Measurements from ENCODE around the gene ENSA.
"Not testable (repeated sequence)": the region's sequence is repeated elsewhere in the genome, so short reads cannot be mapped to it uniquely, and the experiment has no call there.

ENSA gene

GRCh38 chr1:150609732-150610131 is 19.7 kb downstream of the ENSA start:
- DNase-seq (ENCODE audit: low read depth), result no peak
- TF ChIP-seq, protein P1, sequence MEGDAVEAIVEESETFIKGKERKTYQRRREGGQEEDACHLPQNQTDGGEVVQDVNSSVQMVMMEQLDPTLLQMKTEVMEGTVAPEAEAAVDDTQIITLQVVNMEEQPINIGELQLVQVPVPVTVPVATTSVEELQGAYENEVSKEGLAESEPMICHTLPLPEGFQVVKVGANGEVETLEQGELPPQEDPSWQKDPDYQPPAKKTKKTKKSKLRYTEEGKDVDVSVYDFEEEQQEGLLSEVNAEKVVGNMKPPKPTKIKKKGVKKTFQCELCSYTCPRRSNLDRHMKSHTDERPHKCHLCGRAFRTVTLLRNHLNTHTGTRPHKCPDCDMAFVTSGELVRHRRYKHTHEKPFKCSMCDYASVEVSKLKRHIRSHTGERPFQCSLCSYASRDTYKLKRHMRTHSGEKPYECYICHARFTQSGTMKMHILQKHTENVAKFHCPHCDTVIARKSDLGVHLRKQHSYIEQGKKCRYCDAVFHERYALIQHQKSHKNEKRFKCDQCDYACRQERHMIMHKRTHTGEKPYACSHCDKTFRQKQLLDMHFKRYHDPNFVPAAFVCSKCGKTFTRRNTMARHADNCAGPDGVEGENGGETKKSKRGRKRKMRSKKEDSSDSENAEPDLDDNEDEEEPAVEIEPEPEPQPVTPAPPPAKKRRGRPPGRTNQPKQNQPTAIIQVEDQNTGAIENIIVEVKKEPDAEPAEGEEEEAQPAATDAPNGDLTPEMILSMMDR (IDR thresholded peaks at IDR 0.05; ENCODE audit: control insufficient read depth, extremely low read depth, insufficient read depth), result no peak

DNA sequence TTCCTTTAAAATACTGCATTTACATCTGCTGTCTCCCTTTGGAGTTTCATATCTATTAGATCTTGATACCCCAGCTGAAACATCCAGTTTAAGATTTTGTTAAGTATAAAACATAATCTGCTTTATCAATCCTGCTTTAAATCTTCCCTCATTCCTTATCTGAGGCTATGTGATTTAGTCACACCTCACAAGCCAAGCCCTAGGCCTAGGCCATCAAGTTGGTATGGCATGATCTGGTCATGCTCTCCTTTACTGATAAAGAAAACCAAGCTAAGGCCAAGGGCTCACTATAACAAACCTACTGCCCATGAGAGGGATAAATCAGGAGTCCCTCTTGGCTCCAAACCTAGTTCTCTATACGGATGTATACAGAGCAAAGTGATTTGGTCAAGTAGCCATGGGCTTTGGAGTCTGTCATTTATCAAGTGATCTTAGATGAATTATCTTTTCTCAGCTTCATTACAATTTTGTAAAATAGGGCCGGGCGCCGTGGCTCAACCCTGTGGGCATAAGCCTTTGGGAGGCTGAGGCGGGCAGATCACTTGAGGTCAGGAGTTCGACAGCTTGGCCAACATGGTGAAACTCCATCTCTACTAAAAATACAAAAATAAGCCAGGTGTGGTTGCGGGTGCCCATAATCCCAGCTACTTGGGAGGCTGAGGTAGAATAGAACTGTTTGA is 22.8 kb downstream of the ENSA start:
- H3K4me3 ChIP-seq (ENCODE audit: low read depth, low read length), result no peak overlapping the region
- DNase-seq (ENCODE audit: low read depth), result no peak
- TF ChIP-seq, protein P1 (IDR thresholded peaks at IDR 0.05; ENCODE audit: control insufficient read depth, extremely low read depth, insufficient read depth), result no peak

More at GRCh38 chr1:150609732-150610131, 19.7 kb downstream of the ENSA start:
- no peak overlapping the region for H3K4me3 ChIP-seq (ENCODE audit: low read depth, low read length)

- H3K4me3 ChIP-seq (ENCODE audit: low read depth, low read length), result not testable (repeated sequence)
Observed at GRCh38 chr1:150605451-150605731, 24.0 kb downstream of the ENSA start.

GRCh38 chr1:150604226-150604588 is 25.2 kb downstream of the ENSA start:
- TF ChIP-seq, protein P1 (IDR thresholded peaks at IDR 0.05; ENCODE audit: control insufficient read depth, extremely low read depth, insufficient read depth), result no peak
- no peak overlapping the region for H3K4me3 ChIP-seq (ENCODE audit: low read depth, low read length)
- no peak for DNase-seq (ENCODE audit: low read depth)

More at GRCh38 chr1:150605451-150605731, 24.0 kb downstream of the ENSA start:
- not testable (repeated sequence) for DNase-seq (ENCODE audit: low read depth)

DNA sequence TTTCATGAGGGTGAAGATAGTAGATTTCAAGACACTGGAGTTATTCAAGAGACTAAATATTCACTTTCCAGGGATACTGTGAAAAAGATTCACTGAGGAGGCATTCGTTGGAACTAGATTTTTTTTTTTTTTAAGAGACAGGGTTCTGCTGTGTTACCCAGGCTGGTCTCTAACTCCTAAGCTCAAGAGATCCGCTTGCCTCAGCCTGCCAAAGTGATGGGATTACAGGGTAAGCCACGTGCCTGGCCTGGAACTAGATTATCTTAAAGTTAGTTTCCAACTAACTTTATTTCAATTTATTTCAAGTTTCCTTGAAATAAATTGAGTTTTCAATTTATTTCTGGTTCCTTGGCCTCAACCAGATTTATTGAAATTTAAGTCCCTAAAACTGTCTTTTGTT is 25.7 kb downstream of the ENSA start:
- no peak overlapping the region for H3K4me3 ChIP-seq (ENCODE audit: low read depth, low read length)
- no peak for DNase-seq (ENCODE audit: low read depth)
- TF ChIP-seq, protein P1 (IDR thresholded peaks at IDR 0.05; ENCODE audit: control insufficient read depth, extremely low read depth, insufficient read depth), result no peak

- H3K4me3 ChIP-seq (ENCODE audit: low read depth, low read length), result not testable (repeated sequence)
Observed at GRCh38 chr1:150602372-150602771, 27.0 kb downstream of the ENSA start.

GRCh38 chr1:150601540-150601939 is 27.9 kb downstream of the ENSA start:
- no peak for DNase-seq (ENCODE audit: low read depth)
- TF ChIP-seq, protein P1 (IDR thresholded peaks at IDR 0.05; ENCODE audit: control insufficient read depth, extremely low read depth, insufficient read depth), result no peak
- no peak overlapping the region for H3K4me3 ChIP-seq (ENCODE audit: low read depth, low read length)

More at GRCh38 chr1:150602372-150602771, 27.0 kb downstream of the ENSA start:
- DNase-seq (ENCODE audit: low read depth), result not testable (repeated sequence)

DNA sequence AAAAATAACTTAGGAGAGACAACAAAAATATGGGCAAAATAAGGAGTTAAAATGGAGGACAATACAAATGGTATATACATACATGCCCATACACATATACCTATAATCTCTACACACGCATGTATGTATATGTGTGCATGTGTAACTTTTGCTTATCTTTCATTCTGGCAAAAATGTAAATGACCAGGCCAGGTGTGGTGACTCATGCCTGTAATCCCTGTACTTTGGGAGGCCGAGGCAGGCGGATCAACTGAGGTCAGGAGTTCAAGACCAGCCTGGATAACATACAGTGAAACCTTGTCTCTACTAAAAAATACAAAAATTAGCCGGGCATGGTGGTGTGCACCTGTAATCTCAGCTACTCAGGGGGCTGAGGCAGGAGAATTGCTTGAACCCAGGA is 31.1 kb downstream of the ENSA start:
- H3K4me3 ChIP-seq (ENCODE audit: low read depth, low read length); DNase-seq (ENCODE audit: low read depth): not testable (repeated sequence)

- H3K4me3 ChIP-seq (ENCODE audit: low read depth, low read length), result no peak overlapping the region
- DNase-seq (ENCODE audit: low read depth), result no peak
- TF ChIP-seq, protein P1 (IDR thresholded peaks at IDR 0.05; ENCODE audit: control insufficient read depth, extremely low read depth, insufficient read depth), result no peak
Observed at GRCh38 chr1:150596976-150597375, 32.4 kb downstream of the ENSA start.
